Pancreas (tissue), 10 donors: ENCODE results near the gene ME1. TPM values are rescaled to one million over a fixed set of nuclear protein-coding genes. Genes with fewer than 3 reads are reported as not detected.

Experiments
- ATAC-seq, 4 donors: fragments of 200-7000 bp; cut with Tn5 transposase; one replicate each; pipeline versions ENCODE4 v1.8.0 to v1.9.1; 2020; ENCODE audit warnings: mild to moderate bottlenecking in 4 of 4, moderate library complexity in 4 of 4
- DNase-seq, 6 donors: peaks; one replicate each; pipeline ENCODE4 v3.0.0-alpha.2; 2020
- FAIRE-seq: peaks from 2 replicates; lab custom pipeline; 2012; peaks lifted over from hg19 to GRCh38; lab: Jason Lieb, UNC
- H3K27ac ChIP-seq, 4 donors: fragments of 200-600 bp; sonication (generic); 1 replicate in 3 of 4; 2 replicates in 1 of 4; pipeline versions ENCODE4 v1.5.0 to v1.8.0; 2020
- H3K27me3 ChIP-seq, 4 donors: fragments of 200-600 bp; one replicate each; pipeline ENCODE4 v1.8.0; 2021
- H3K36me3 ChIP-seq, 3 donors: fragments of 200-600 bp; sonication (generic) in 1 of 3; one replicate each; pipeline versions ENCODE4 v1.5.0 to v1.8.0; 2020 to 2021
- H3K4me1 ChIP-seq, 3 donors: fragments of 200-600 bp; one replicate each; pipeline ENCODE4 v1.8.0; 2021
- H3K4me3 ChIP-seq, 4 donors: fragments of 200-600 bp; sonication (generic) in 2 of 4; one replicate each; pipeline versions ENCODE4 v1.5.0 to v1.8.0; 2020 to 2021
- H3K9me3 ChIP-seq, 4 donors: fragments of 200-600 bp; one replicate each; pipeline ENCODE4 v1.8.0; 2021
- WGBS, 2 donors: extraction: QIAGEN DNeasy Blood & Tissue Kit; methylation state at CpG; one replicate each; pipeline ENCODE4 v1.1.7; 2013; 5-methylcytosine and 5-hydroxymethylcytosine counted together
- intact Hi-C, 3 donors: fragments of 100-400 bp; cut with DNase I; formaldehyde crosslinking; loops; one replicate each; pipeline versions ENCODE4 v1.11.1 to v1.14.2; 2022
- polyA plus RNA-seq, 2 donors: library from polyadenylated mRNA; stranded (reverse); fragments of 200-250 nt; gene quantifications; one replicate each; pipeline ENCODE4 v1.2.3, GENCODE V29; 2013
- total RNA-seq, 6 donors: library from RNA; stranded (reverse); fragmentation: NEBNext Ultra II Directional in 4 of 6; extraction: Animal tissue kit (Norgen Biotek cat#: 25700) in 4 of 6; gene quantifications; one replicate each; pipeline versions ENCODE4 v1.2.1 to v1.2.4, GENCODE V29; 2021 to 2023
- TF ChIP-seq, protein P1 (sequence below), 4 donors: fragments of 200-600 bp; sonication (generic) in 3 of 4; IDR thresholded peaks; one replicate each; pipeline versions ENCODE4 v1.5.0 to v1.8.0; 2021; ENCODE audit warnings: antibody characterized with exemption in 4 of 4
- donor health status: healthy with polysubstance abuse.
- donor health status: DM: no; HTN: no; CAD: no; lungs with moderate emphysema.
- donor health status: DM: no; HTN: no; CAD: no.
- donor health status: control.
- donor health status: control.
- donor health status: Bipolar disorder and iron deficiency.
- donor health status: DM: yes; HTN: yes; CAD: no.
- donor health status: DM: no; HTN: no; CAD: no.
- donor health status: DM: no; HTN: no; CAD: no.
- donor health status: DM: yes; HTN: yes; CAD: no.

Gene ME1
- total and polyA plus RNA-seq, 8 donors, result 1.5 to 4.6 (median 3.1) TPM

DNA sequence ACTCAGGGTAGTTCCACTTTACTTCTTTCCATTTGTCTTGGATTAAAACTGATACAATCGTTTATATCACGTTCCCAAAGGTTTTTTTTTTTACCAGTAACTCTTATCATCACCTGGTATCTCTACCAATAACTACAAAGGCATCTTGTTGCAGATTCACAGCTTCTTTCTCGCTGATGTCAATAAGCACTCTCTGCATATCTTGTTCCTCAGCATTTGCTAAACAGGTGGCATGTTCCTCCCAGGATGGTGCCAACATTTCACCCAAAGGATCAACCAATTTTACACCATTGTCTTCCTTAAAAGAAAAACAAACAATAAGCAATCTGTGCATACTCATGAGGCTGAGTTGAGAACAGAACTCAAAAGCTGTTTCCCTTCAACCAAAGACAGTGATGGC, 242.3 kb downstream of the ME1 start:
- Histone ChIP-seq H3K27me3 (no peaks in the 10 kb centered on the region), H3K36me3 (peaks cover 0 to 20% (median 6%) of the 10 kb centered on the region in 3 donors), H3K4me3 (no peak overlapping the region), H3K27ac (no peak overlapping the region), H3K9me3 (no peaks in the 10 kb centered on the region), H3K4me1 (peaks cover 0 to 26% (median 12%) of the 10 kb centered on the region in 3 donors)
- FAIRE-seq (no peak), DNase-seq (no peak), ATAC-seq (no peak)
- intact Hi-C loops, result no loop called here
- WGBS, 2 donors, result 27 to 29% methylated on average over 3 of the region's 3 CpGs
- TF ChIP-seq, protein P1, sequence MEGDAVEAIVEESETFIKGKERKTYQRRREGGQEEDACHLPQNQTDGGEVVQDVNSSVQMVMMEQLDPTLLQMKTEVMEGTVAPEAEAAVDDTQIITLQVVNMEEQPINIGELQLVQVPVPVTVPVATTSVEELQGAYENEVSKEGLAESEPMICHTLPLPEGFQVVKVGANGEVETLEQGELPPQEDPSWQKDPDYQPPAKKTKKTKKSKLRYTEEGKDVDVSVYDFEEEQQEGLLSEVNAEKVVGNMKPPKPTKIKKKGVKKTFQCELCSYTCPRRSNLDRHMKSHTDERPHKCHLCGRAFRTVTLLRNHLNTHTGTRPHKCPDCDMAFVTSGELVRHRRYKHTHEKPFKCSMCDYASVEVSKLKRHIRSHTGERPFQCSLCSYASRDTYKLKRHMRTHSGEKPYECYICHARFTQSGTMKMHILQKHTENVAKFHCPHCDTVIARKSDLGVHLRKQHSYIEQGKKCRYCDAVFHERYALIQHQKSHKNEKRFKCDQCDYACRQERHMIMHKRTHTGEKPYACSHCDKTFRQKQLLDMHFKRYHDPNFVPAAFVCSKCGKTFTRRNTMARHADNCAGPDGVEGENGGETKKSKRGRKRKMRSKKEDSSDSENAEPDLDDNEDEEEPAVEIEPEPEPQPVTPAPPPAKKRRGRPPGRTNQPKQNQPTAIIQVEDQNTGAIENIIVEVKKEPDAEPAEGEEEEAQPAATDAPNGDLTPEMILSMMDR (IDR thresholded peaks at IDR 0.05), result no peak

DNA sequence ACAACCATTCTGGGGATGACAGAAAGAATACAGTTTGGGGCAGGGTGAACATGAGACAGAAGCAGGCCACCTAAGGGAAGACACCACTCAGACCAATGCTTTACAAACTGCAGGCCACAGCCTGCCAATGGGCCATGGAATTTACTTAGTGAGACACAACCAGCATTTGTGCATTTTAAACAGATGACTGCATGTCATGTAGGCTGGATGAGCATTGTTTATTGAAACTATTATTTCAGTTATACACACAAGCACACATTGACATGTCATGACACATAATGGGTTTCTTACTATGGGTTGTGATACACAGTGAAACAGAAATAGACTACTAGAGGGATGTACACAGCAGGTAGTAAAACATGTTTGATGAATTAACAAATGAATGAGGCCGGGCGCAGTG, 245.8 kb downstream of the ME1 start:
- intact Hi-C loops, result no loop called here
- Histone ChIP-seq H3K36me3 (peaks cover 0 to 51% (median 13%) of the 10 kb centered on the region in 3 donors), H3K27me3 (no peaks in the 10 kb centered on the region), H3K27ac (no peak overlapping the region), H3K9me3 (no peaks in the 10 kb centered on the region), H3K4me3 (no peak overlapping the region), H3K4me1 (peaks cover 0 to 20% (median 11%) of the 10 kb centered on the region in 3 donors)
- 92 to 98% methylated on average over 2 of the region's 2 CpGs for WGBS, 2 donors
- no peak for ATAC-seq
- TF ChIP-seq, protein P1 (IDR thresholded peaks at IDR 0.05), result no peak
- DNase-seq, result no peak
- FAIRE-seq, result no peak

DNA sequence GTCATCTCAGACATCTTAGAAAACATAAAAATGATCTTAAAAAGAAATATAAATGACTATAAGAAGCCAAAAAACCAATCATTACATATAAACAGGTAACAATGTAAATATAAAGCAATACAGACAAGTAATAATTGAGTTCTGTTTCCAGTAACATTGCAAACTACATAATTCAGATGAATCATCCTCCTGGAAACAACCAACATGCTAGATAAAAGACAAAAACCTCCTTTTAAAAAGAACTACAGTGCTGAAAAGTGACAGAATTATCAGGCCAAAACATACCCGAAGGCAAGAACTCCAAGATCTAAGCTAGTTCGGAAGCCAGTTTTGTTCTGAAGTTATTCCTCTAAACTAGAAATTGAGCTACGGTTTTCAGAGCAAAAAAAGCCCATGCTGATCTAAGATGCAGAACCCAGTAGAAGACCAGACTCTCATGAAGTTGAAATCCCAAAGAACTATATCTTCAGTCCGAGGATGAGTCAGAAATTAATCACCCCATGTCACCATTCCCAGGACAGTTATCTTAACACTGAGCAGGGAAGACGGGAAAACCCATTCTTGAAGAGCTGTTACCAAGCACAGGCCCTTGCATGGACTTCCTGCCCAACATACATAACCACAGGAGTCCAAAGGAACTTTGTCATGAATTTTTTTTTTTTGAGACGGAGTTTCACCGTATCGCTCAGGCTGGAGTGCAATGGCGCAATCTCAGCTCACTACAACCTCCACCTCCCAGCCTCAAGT, 247.6 kb downstream of the ME1 start:
- H3K9me3 ChIP-seq, result no peaks in the 10 kb centered on the region
- WGBS, 2 donors, result 54 to 65% methylated on average over 9 of the region's 9 CpGs
- ATAC-seq (peak in 3 of 4 donors; percentile 60 to 73 (median 71)), DNase-seq (no peak), FAIRE-seq (no peak)
- H3K36me3 ChIP-seq, result peaks cover 0 to 63% (median 18%) of the 10 kb centered on the region in 3 donors
- no peak overlapping the region for H3K4me3 ChIP-seq
- TF ChIP-seq, protein P1 (IDR thresholded peaks at IDR 0.05), result no peak
- peaks cover 0 to 5% (median 0%) of the 10 kb centered on the region in 3 donors for H3K4me1 ChIP-seq
- no peak overlapping the region for H3K27ac ChIP-seq
- intact Hi-C loops, result no loop called here
- no peaks in the 10 kb centered on the region for H3K27me3 ChIP-seq

DNA sequence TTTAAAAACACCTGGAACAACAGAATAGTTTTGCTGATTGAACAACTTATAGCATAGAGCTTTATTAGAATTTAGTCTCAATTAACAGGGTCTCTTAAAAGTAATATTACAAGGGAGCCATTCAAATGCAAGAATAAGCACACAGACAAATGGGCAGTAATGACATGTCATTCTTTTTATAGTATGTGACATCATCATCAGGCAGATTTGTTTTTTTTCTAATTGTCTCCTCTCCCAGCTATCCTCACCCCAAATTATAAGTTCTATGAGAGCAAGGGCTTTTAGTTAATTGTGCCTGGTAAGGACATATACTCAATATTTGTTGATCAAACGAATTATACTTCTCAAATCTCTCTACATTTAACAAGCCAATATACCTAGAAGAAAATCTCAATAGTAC, 248.7 kb downstream of the ME1 start:
- Histone ChIP-seq H3K27me3 (no peaks in the 10 kb centered on the region), H3K4me1 (peaks cover 0 to 5% (median 0%) of the 10 kb centered on the region in 3 donors), H3K4me3 (no peak overlapping the region), H3K36me3 (peaks cover 0 to 66% (median 23%) of the 10 kb centered on the region in 3 donors), H3K9me3 (no peaks in the 10 kb centered on the region), H3K27ac (no peak overlapping the region)
- whole genome bisulfite sequencing, 2 donors, result 50 to 59% methylated on average over 1 of the region's 1 CpG
- DNase-seq (no peak), ATAC-seq (no peak), FAIRE-seq (no peak)
- intact Hi-C loops, result no loop called here
- TF ChIP-seq, protein P1 (IDR thresholded peaks at IDR 0.05), result no peak

DNA sequence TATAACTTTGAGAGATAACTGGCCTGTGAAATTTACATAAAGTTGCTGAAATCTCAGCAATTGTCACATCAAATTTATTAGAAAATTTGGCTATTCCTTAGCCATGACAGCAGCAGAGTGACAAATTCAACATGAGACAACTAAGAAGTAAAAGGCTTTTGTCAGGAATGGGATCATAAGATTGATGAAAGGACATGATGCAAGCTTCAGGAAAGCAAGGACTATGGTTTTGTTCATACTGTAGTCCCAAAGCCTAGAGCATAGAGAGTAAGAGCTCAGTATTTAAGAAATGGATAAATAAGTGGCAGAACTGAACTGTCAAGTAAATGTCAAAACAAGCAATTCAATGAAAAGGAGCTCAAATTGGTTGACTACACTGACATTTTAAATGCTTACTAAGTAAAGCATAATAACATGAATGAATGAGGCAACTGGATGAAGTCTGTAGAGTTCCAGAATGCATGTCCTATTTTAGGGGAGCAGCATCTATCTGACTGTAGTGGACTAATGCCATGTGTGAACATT, 250.4 kb downstream of the ME1 start:
- TF ChIP-seq, protein P1 (IDR thresholded peaks at IDR 0.05), result no peak
- Histone ChIP-seq H3K27me3 (no peaks in the 10 kb centered on the region), H3K4me3 (no peak overlapping the region), H3K36me3 (peaks cover 0 to 58% (median 23%) of the 10 kb centered on the region in 3 donors), H3K27ac (no peak overlapping the region), H3K9me3 (no peaks in the 10 kb centered on the region), H3K4me1 (no peaks in the 10 kb centered on the region)
- intact Hi-C loops, result no loop called here
- DNase-seq (no peak), FAIRE-seq (no peak), ATAC-seq (no peak)
